GM12878 (cell line): ENCODE measurements around the gene SMIM5.

ENCODE experiments used
- CBX5 ChIP-seq: sonication (generic); IDR thresholded peaks from 2 replicates; pipeline ENCODE4 v1.6.1; 2016; ENCODE audit warnings: low read depth, moderate library complexity, mild to moderate bottlenecking, inconsistent platforms
- CHD1 ChIP-seq: IDR thresholded peaks from 2 replicates; pipeline ENCODE4 v1.6.1; 2012; ENCODE audit warnings: low read depth, low read length, improper control_type of control experiment
- CTCF ChIP-seq, 3 experiments: IDR thresholded peaks in 2 of 3; conservative IDR thresholded peaks in 1 of 3; 2 replicates each; pipeline ENCODE4 v1.5.1; 2011; ENCODE audit warnings: low read depth in 3 of 3, low read length in 3 of 3, mild to moderate bottlenecking in 3 of 3, control low read depth in 2 of 3, moderate library complexity in 2 of 3, inconsistent platforms in 1 of 3, mixed read lengths in 1 of 3; ENCODE audit not compliant: control insufficient read depth in 2 of 3, insufficient read depth in 1 of 3; ENCODE audit errors: extremely low read depth in 1 of 3
- EZH2 ChIP-seq: IDR thresholded peaks from 2 replicates; pipeline ENCODE4 v1.6.1; 2012; ENCODE audit warnings: low read depth, mild to moderate bottlenecking, control low read depth, inconsistent platforms, low read length, borderline replicate concordance; ENCODE audit not compliant: control insufficient read depth
- FOS ChIP-seq: IDR thresholded peaks from 3 replicates; pipeline ENCODE4 v1.6.1; 2011; ENCODE audit warnings: borderline replicate concordance; ENCODE audit not compliant: insufficient read length; ENCODE audit errors: extremely low read depth
- POLR2A ChIP-seq: IDR thresholded peaks from 2 replicates; pipeline ENCODE4 v1.6.1; 2011; ENCODE audit warnings: low read depth, mild to moderate bottlenecking, low read length
- POLR2AphosphoS5 ChIP-seq: IDR thresholded peaks from 2 replicates; pipeline ENCODE4 v1.6.1; 2011; ENCODE audit warnings: mild to moderate bottlenecking, low read length, inconsistent platforms
- PRDM15 ChIP-seq: fragments of 450-650 bp; formaldehyde crosslinking; IDR thresholded peaks from 2 replicates; pipeline ENCODE4 v1.4.0; 2020; ENCODE audit warnings: mild to moderate bottlenecking, moderate library complexity
- RAD21 ChIP-seq: IDR thresholded peaks from 2 replicates; pipeline ENCODE4 v1.6.1; 2011; ENCODE audit warnings: mild to moderate bottlenecking, low read depth, low read length, moderate library complexity; ENCODE audit not compliant: insufficient read depth
- RUNX3 ChIP-seq: IDR thresholded peaks from 2 replicates; pipeline ENCODE4 v1.6.1; 2012; ENCODE audit warnings: low read length, inconsistent platforms
- SMC3 ChIP-seq: IDR thresholded peaks from 2 replicates; pipeline ENCODE4 v1.6.1; 2011; ENCODE audit warnings: low read length, improper control_type of control experiment, borderline replicate concordance
- USF2 ChIP-seq: IDR thresholded peaks from 2 replicates; pipeline ENCODE4 v1.6.1; 2011; ENCODE audit warnings: low read depth, low read length, improper control_type of control experiment, borderline replicate concordance
- WRNIP1 ChIP-seq: IDR thresholded peaks from 2 replicates; pipeline ENCODE4 v1.6.1; 2011; ENCODE audit warnings: low read depth, low read length, improper control_type of control experiment, borderline replicate concordance
- ZNF622 ChIP-seq: fragments of 450-650 bp; IDR thresholded peaks from 2 replicates; pipeline ENCODE4 v1.6.1; 2017; ENCODE audit warnings: mild to moderate bottlenecking, inconsistent platforms

- TF ChIP-seq CTCF (IDR thresholded peaks at IDR 0.05 in 2 of 3, conservative IDR thresholded peaks at IDR 0.05 in 1 of 3; ENCODE audit: control insufficient read depth in 2 of 3, extremely low read depth in 1 of 3, insufficient read depth in 1 of 3, low read depth in 3 of 3, low read length in 3 of 3) (peak in 2 of 3 experiments; percentile 11 to 30; a peak in 1 of 6 replicates), POLR2A (peak; percentile 44; the same call in 1 of the 2 replicates), RUNX3 (no peak), POLR2AphosphoS5 (no peak), PRDM15 (CRISPR knock-in tag) (no peak), CHD1 (no peak), FOS (no peak), EZH2 (no peak), SMC3 (no peak), USF2 (no peak), CBX5 (no peak), WRNIP1 (no peak), RAD21 (no peak), ZNF622 (no peak)
Observed at GRCh38 chr17:75587675-75588595, 45.3 kb upstream of the SMIM5 start, which contains the start of gene MYO15B.
